ENCODE measurements around the gene DCP1B. TPM values are rescaled to one million over a fixed set of nuclear protein-coding genes. Genes with fewer than 3 reads are reported as not detected.

DCP1B gene
- total RNA-seq, 1 experiment from 2014 or later = 8.3 TPM

DNA sequence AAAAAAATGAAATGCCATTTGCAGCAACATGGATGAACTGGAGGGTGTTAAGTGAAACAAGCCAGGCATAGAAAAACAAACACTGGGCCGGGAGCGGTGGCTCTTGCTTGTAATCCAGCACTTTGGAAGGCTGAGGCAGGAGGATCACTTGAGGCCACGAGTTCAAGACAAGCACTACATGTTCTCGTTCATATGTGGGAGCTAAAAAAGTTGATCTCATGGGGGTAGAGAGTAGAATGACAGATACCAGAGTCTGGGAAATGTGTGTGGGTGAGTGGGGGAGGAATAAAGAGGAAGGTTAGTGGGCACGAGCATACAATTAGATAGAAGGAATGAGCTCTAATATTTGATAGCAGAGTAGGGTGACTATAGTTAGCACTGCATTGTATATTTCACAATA lies 107.3 kb downstream of the DCP1B start:
- no peak for DNase-seq (ENCODE audit: low read depth)

Other genes starting within 250 kb of the DCP1B start
- 0.36 TPM in 1 of 2 replicates, not detected in the other for gene LRTM2, start 183.9 kb downstream of the DCP1B start, total RNA-seq (2014; rRNA removed; shearing (Covaris generic))
- 0.74 TPM in 1 of 2 replicates, not detected in the other for gene CACNA2D4, start 85.8 kb downstream of the DCP1B start, total RNA-seq (2014; rRNA removed; shearing (Covaris generic))
- 0.65 and 1.8 TPM in 2 replicates for gene CACNA1C, start 48.5 kb upstream of the DCP1B start, total RNA-seq (2014; rRNA removed; shearing (Covaris generic))